ENCODE results near the gene ERGIC1. TPM values are rescaled to one million over a fixed set of nuclear protein-coding genes. Genes with fewer than 3 reads are reported as not detected.

The ERGIC1 gene
- total RNA-seq, 1 experiment from 2014 or later: 77.0 TPM

DNA sequence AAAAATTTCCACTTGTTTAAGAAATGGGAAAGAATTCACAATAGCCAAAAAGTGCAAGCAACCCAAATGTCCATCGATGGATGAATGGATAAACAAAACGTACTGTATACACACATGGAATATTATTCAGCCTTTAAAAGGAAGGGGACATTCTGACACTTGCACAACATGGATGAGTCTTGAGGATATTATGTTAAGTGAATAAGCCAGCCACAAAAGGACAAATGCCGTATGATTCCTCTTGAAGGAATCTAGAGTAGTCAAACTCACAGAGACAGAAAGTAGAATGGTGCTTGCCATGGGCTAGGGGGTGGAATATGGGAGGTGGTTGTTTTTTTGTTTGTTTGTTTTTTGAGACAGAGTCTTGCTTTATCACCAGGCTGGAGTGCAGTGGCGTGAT, 145.7 kb downstream of the ERGIC1 start:
- H2AFZ ChIP-seq (ENCODE audit: low read length): no peak overlapping the region
- H3K56ac ChIP-seq (ENCODE audit: insufficient read length, low read depth, low read length): no peak overlapping the region
- no peak overlapping the region for H3K9ac ChIP-seq (ENCODE audit: extremely low read depth, insufficient read length, low read length)
- H3K79me1 ChIP-seq (ENCODE audit: insufficient read depth, low read depth, low read length, poor library complexity, severe bottlenecking): no peaks in the 10 kb centered on the region
- H3K79me2 ChIP-seq (ENCODE audit: insufficient read depth, low read length): no peaks in the 10 kb centered on the region
- H2BK12ac ChIP-seq (ENCODE audit: insufficient read length, low read depth, low read length): no peak overlapping the region
- peaks cover 9% of the 10 kb centered on the region for H3K23me2 ChIP-seq (ENCODE audit: insufficient read length, low read depth, low read length, poor library complexity, severe bottlenecking)
- no peak overlapping the region for H2BK15ac ChIP-seq (ENCODE audit: low read depth, low read length)
- no peak overlapping the region for H4K5ac ChIP-seq (ENCODE audit: insufficient read length, low read depth, low read length)
- no peaks in the 10 kb centered on the region for H3K4me1 ChIP-seq (ENCODE audit: insufficient read depth, low read length)
- Mint-ChIP-seq H3K36me3 (ENCODE audit: insufficient read depth in 1 of 3, low read depth in 3 of 3) (no peaks in the 10 kb centered on the region), H3K27ac (no peak overlapping the region), H3K4me1 (peaks cover 3 to 4% of the 10 kb centered on the region in 2 experiments), H3K9me3 (no peaks in the 10 kb centered on the region), H3K27me3 (ENCODE audit: low read depth) (peaks cover 23% of the 10 kb centered on the region), H3K4me3 (no peak overlapping the region)
- H4K20me1 ChIP-seq (ENCODE audit: control insufficient read depth, insufficient read depth, insufficient read length): no peaks in the 10 kb centered on the region
- no peak overlapping the region for H2BK5ac ChIP-seq (ENCODE audit: insufficient read length, low read length)
- no peaks in the 10 kb centered on the region for H3K9me3 ChIP-seq (ENCODE audit: control insufficient read depth, low read depth, low read length)
- no peak overlapping the region for H3K4me2 ChIP-seq (ENCODE audit: insufficient read depth, insufficient read length, low read length)
- no peak overlapping the region for H2BK120ac ChIP-seq (ENCODE audit: low read depth, low read length, poor library complexity, severe bottlenecking)
- no peak overlapping the region for H3K14ac ChIP-seq (ENCODE audit: insufficient read depth, low read length)
- H2BK20ac ChIP-seq (ENCODE audit: low read depth, low read length, poor library complexity, severe bottlenecking): no peak overlapping the region
- no peak overlapping the region for H4K91ac ChIP-seq (ENCODE audit: insufficient read length, low read depth, low read length)
- H3K23ac ChIP-seq (ENCODE audit: insufficient read length, low read depth, low read length): no peak overlapping the region
- H3K4ac ChIP-seq (ENCODE audit: low read depth, low read length): no peak overlapping the region
- WGBS (ENCODE audit: extremely low coverage, insufficient read length, low lambda C conversion rate): no CpG with 5 or more reads among the region's 4 CpGs
- TF ChIP-seq, protein P1, sequence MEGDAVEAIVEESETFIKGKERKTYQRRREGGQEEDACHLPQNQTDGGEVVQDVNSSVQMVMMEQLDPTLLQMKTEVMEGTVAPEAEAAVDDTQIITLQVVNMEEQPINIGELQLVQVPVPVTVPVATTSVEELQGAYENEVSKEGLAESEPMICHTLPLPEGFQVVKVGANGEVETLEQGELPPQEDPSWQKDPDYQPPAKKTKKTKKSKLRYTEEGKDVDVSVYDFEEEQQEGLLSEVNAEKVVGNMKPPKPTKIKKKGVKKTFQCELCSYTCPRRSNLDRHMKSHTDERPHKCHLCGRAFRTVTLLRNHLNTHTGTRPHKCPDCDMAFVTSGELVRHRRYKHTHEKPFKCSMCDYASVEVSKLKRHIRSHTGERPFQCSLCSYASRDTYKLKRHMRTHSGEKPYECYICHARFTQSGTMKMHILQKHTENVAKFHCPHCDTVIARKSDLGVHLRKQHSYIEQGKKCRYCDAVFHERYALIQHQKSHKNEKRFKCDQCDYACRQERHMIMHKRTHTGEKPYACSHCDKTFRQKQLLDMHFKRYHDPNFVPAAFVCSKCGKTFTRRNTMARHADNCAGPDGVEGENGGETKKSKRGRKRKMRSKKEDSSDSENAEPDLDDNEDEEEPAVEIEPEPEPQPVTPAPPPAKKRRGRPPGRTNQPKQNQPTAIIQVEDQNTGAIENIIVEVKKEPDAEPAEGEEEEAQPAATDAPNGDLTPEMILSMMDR (conservative IDR thresholded peaks at IDR 0.05): no peak
- H3K27me3 ChIP-seq (ENCODE audit: insufficient read depth, low read length): no peaks in the 10 kb centered on the region; the same call in 1 of the 2 replicates
- no peak for DNase-seq
- no peak overlapping the region for H4K8ac ChIP-seq (replicated peaks; ENCODE audit: insufficient read length, low read depth, low read length)
- H3K27ac ChIP-seq (ENCODE audit: insufficient read length, low read depth, low read length): no peak overlapping the region
- no peak overlapping the region for H3T11ph ChIP-seq (ENCODE audit: low read length)
- H2AK5ac ChIP-seq (ENCODE audit: insufficient read length, low read length): no peak overlapping the region
- H3K18ac ChIP-seq (ENCODE audit: insufficient read length, low read depth, low read length): no peak overlapping the region

Measured in H9 (cell line).